Ovary (tissue), 10 donors: Measurements from ENCODE around the gene ZFP3. TPM values are rescaled to one million over a fixed set of nuclear protein-coding genes. Genes with fewer than 3 reads are reported as not detected.
"Not testable (repeated sequence)": the region's sequence is repeated elsewhere in the genome, so short reads cannot be mapped to it uniquely, and the experiment has no call there.

Experiments used
- DNase-seq, 5 donors: peaks; one replicate each; pipeline ENCODE4 v3.0.0-alpha.2; 2019 to 2020
- H3K27ac ChIP-seq, 2 donors: fragments of 200-600 bp; one replicate each; pipeline versions ENCODE4 v1.5.1 to v1.8.0; 2019 to 2022
- H3K27me3 ChIP-seq: fragments of 200-600 bp; one replicate; pipeline ENCODE4 v1.8.0; 2022
- H3K36me3 ChIP-seq: fragments of 200-600 bp; sonication (generic); one replicate; pipeline ENCODE4 v1.5.1; 2019
- H3K4me1 ChIP-seq: one replicate; pipeline ENCODE4 v1.8.1; 2013; ENCODE audit warnings: mild to moderate bottlenecking, moderate library complexity; ENCODE audit not compliant: insufficient read depth
- H3K4me3 ChIP-seq: fragments of 200-600 bp; sonication (generic); one replicate; pipeline ENCODE4 v1.5.1; 2017
- H3K9me3 ChIP-seq, 2 donors: fragments of 200-600 bp in 1 of 2; sonication (generic) in 1 of 2; one replicate each; pipeline versions ENCODE4 v1.5.1 to v1.8.1; 2013 to 2019; ENCODE audit warnings: mild to moderate bottlenecking in 1 of 2, moderate library complexity in 1 of 2
- CTCF ChIP-seq, 3 donors: fragments of 450-650 bp in 2 of 3; fragments of 200-600 bp in 1 of 3; IDR thresholded peaks; one replicate each; pipeline versions ENCODE4 v1.5.1 to v1.8.0; 2016 to 2022; ENCODE audit warnings: antibody characterized with exemption in 3 of 3, mild to moderate bottlenecking in 1 of 3
- EP300 ChIP-seq: sonication (generic); formaldehyde crosslinking; IDR thresholded peaks from one replicate; pipeline ENCODE4 v1.6.1; 2017; ENCODE audit warnings: antibody characterized with exemption
- POLR2A ChIP-seq: fragments of 450-650 bp; IDR thresholded peaks from one replicate; pipeline ENCODE4 v1.6.1; 2017; ENCODE audit warnings: antibody characterized with exemption, mild to moderate bottlenecking, moderate library complexity
- WGBS, 3 donors: extraction: QIAGEN DNeasy Blood & Tissue Kit in 1 of 3; methylation state at CpG; one replicate each; pipeline versions ENCODE4 v1.1.5 to v1.1.7; 2013 to 2017; 5-methylcytosine and 5-hydroxymethylcytosine counted together
- intact Hi-C, 4 donors: fragments of 100-400 bp; cut with DNase I; formaldehyde crosslinking; loops; one replicate each; pipeline versions ENCODE4 v1.11.0 to v1.15.1; 2022 to 2023
- long read RNA-seq, 3 donors: library from polyadenylated mRNA in 2 of 3; unstranded in 2 of 3; transcript quantifications; one replicate each; pipeline ENCODE4 v2.0.0 and lab custom pipeline, GENCODE V29; 2021 to 2026
- polyA plus RNA-seq, 2 donors: library from polyadenylated mRNA; stranded (reverse); fragments of 200-250 nt in 1 of 2; fragments of 350-450 nt in 1 of 2; fragmentation: Illumina TruSeq in 1 of 2; extraction: RNeasy Lipid Tissue Mini Kit (QIAGEN cat#74804) in 1 of 2; gene quantifications; one replicate each; pipeline ENCODE4 v1.2.3, GENCODE V29; 2013 to 2014
- total RNA-seq, 7 donors: library from RNA; depleted of rRNA in 2 of 7; stranded (reverse); fragments of >200 nt in 2 of 7; fragmentation: NEBNext Ultra II Directional in 3 of 7; extraction: Animal tissue kit (Norgen Biotek cat#: 25700) in 3 of 7; gene quantifications; one replicate each; pipeline versions ENCODE4 v1.1.0 to v1.2.4, GENCODE V29; 2016 to 2023
- donor health status: DM: no; HTN: no; CAD: no; lungs with moderate emphysema.
- donor health status: DM: no; HTN: no; CAD: no.
- donor health status: Bipolar disorder and iron deficiency.
- donor health status: DM: yes; HTN: yes; CAD: no.
- donor health status: DM: no; HTN: no; CAD: no.
- donor health status: DM: yes; HTN: yes; CAD: no.

ZFP3 gene
- 1 to 10 TPM; 3.6 to 8.4 (median 7.6) TPM for total RNA-seq
- polyA plus RNA-seq: 1 to 10 TPM; 3.3 to 6.5 TPM
- long read RNA-seq, donor 1, full-length matches to known transcripts: 13 of 20 reads
- long read RNA-seq, donor 1, partial matches to known transcripts: 0 of 20 reads
- long read RNA-seq, donor 1, other reads (novel, unspliced or antisense): 7 of 20 reads
- long read RNA-seq, donor 2, full-length matches to known transcripts: 7 of 7 reads
- long read RNA-seq, donor 2, partial matches to known transcripts: 0 of 7 reads
- long read RNA-seq, donor 2, other reads (novel, unspliced or antisense): 0 of 7 reads
- long read RNA-seq, donor 3, full-length matches to known transcripts: 3 of 9 reads
- long read RNA-seq, donor 3, partial matches to known transcripts: 0 of 9 reads
- long read RNA-seq, donor 3, other reads (novel, unspliced or antisense): 6 of 9 reads

- intact Hi-C loops: no loop called here
- Histone ChIP-seq H3K36me3 (no peaks in the 10 kb centered on the region), H3K4me3 (peak within 1 kb of the TSS; percentile 63), H3K27ac (peak within 1 kb of the TSS; percentile 7 to 41), H3K9me3 (no peaks in the 10 kb centered on the region), H3K4me1 (peaks cover 2% of the 10 kb centered on the region), H3K27me3 (no peaks in the 10 kb centered on the region)
- WGBS, 3 donors: 1% methylated on average over 56 to 75 of the region's 75 CpGs
- peak; percentile 69 to 87 (median 75) for DNase-seq
- TF ChIP-seq CTCF (IDR thresholded peaks at IDR 0.05) (no peak), POLR2A (no peak), EP300 (no peak)
These were observed at the start of gene ZFP3 for GRCh38 chr17:5078106-5079028. Gene ZFP3, plus strand, starts transcription at chr17:5078467. Its CDS starts 13,038 bp downstream, at chr17:5091505.

- DNase-seq, H3K4me1 ChIP-seq, H3K27me3 ChIP-seq, H3K4me3 ChIP-seq, H3K9me3 ChIP-seq, intact Hi-C loops, H3K36me3 ChIP-seq, H3K27ac ChIP-seq: not testable (repeated sequence)
- 91 to 96% (median 94%) methylated on average over 2 of the region's 2 CpGs for WGBS, 3 donors
These were observed 48.1 kb upstream of the ZFP3 start for GRCh38 chr17:5030168-5030567.

- Histone ChIP-seq H3K4me1 (peaks cover 2% of the 10 kb centered on the region), H3K36me3 (no peaks in the 10 kb centered on the region), H3K9me3 (no peaks in the 10 kb centered on the region), H3K4me3 (peak overlapping the region; percentile 29), H3K27me3 (no peaks in the 10 kb centered on the region), H3K27ac (no peak overlapping the region)
- peak; percentile 73 to 82 (median 81) for DNase-seq
- intact Hi-C loops: no loop called here
- TF ChIP-seq EP300 (no peak), POLR2A (no peak), CTCF (IDR thresholded peaks at IDR 0.05) (peak; percentile 47 to 74 (median 65))
- 3 to 4% (median 4%) methylated on average over 31 to 48 of the region's 48 CpGs for WGBS, 3 donors
These were observed 46.7 kb upstream of the ZFP3 start for GRCh38 chr17:5031365-5032082.

GRCh38 chr17:5032865-5033264 lies 45.4 kb upstream of the ZFP3 start:
- Histone ChIP-seq H3K4me3 (no peak overlapping the region), H3K27ac (no peak overlapping the region), H3K27me3 (no peaks in the 10 kb centered on the region), H3K36me3 (no peaks in the 10 kb centered on the region), H3K9me3 (no peaks in the 10 kb centered on the region), H3K4me1 (peaks cover 2% of the 10 kb centered on the region)
- TF ChIP-seq EP300: no peak
- TF ChIP-seq CTCF (IDR thresholded peaks at IDR 0.05): no peak
- TF ChIP-seq POLR2A: no peak
- intact Hi-C loops: no loop called here
- no peak for DNase-seq
- WGBS, 3 donors: 84 to 90% (median 85%) methylated on average over 6 of the region's 6 CpGs
